ENCODE data around the gene LCORL. TPM values are rescaled to one million over a fixed set of nuclear protein-coding genes. Genes with fewer than 3 reads are reported as not detected.

Gene LCORL
- total and polyA plus RNA-seq, 2 of the 4 experiments (the other 2 are of a cell fraction), result 2.1 to 5.0 TPM

DNA sequence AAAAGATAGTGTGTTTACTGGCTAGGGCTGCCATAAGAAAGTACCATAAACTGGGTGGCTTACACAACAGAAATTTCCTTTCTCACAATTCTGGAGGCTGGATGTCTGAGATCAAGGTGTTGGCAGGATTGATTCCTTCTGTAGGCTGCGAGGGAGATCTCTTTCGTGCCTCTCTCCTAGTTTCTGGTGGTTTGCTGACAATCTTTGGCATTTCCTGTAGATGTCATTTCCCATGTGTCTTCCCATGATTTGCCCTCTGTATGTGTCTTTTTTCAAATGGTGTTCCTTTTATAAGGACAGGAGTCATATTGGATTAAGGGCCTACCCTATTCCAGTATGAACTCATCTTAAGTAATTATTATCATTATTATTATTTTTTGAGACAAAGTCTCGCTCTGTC is 27.9 kb upstream of the LCORL start:
- TF ChIP-seq NFE2L2 (IDR thresholded peaks at IDR 0.05; ENCODE audit: low read depth, low read length), result no peak
- no peak for TF ChIP-seq MXI1 (IDR thresholded peaks at IDR 0.05; ENCODE audit: borderline replicate concordance, low read depth, low read length)
- TF ChIP-seq RFX5 (IDR thresholded peaks at IDR 0.05; ENCODE audit: low read depth, low read length), result no peak
- no peak for TF ChIP-seq FOS (IDR thresholded peaks at IDR 0.05; ENCODE audit: low read depth, low read length)
- TF ChIP-seq, protein P1, sequence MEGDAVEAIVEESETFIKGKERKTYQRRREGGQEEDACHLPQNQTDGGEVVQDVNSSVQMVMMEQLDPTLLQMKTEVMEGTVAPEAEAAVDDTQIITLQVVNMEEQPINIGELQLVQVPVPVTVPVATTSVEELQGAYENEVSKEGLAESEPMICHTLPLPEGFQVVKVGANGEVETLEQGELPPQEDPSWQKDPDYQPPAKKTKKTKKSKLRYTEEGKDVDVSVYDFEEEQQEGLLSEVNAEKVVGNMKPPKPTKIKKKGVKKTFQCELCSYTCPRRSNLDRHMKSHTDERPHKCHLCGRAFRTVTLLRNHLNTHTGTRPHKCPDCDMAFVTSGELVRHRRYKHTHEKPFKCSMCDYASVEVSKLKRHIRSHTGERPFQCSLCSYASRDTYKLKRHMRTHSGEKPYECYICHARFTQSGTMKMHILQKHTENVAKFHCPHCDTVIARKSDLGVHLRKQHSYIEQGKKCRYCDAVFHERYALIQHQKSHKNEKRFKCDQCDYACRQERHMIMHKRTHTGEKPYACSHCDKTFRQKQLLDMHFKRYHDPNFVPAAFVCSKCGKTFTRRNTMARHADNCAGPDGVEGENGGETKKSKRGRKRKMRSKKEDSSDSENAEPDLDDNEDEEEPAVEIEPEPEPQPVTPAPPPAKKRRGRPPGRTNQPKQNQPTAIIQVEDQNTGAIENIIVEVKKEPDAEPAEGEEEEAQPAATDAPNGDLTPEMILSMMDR (conservative IDR thresholded peaks at IDR 0.05; ENCODE audit: low read depth, low read length), result no peak
- TF ChIP-seq BHLHE40 (IDR thresholded peaks at IDR 0.05; ENCODE audit: low read depth, low read length), result no peak
- TF ChIP-seq RCOR1 (IDR thresholded peaks at IDR 0.05; ENCODE audit: insufficient replicate concordance, low read length), result no peak
- no peak for TF ChIP-seq CEBPB (IDR thresholded peaks at IDR 0.05; ENCODE audit: low read depth, low read length)
- no peak for TF ChIP-seq CHD1 (IDR thresholded peaks at IDR 0.05; ENCODE audit: low read depth, low read length)
- CTCF ChIA-PET, result no interaction called here

More for the DNA sequence above, 27.9 kb upstream of the LCORL start:
- Histone ChIP-seq H4K8ac (ENCODE audit: low read depth in 2 of 2, low read length in 2 of 2) (no peak overlapping the region), H3K27me3 (ENCODE audit: control insufficient read depth, insufficient read depth, low read length) (no peaks in the 10 kb centered on the region), H3K56ac (ENCODE audit: extremely low read depth, insufficient read depth, low read length) (no peak overlapping the region), H4K91ac (ENCODE audit: insufficient read depth, low read depth, low read length) (no peak overlapping the region), H3K14ac (replicated peaks; ENCODE audit: low read depth, low read length) (no peak overlapping the region), H3K9me3 (ENCODE audit: control insufficient read depth, insufficient read depth, low read length) (no peaks in the 10 kb centered on the region), H2AFZ (replicated peaks; ENCODE audit: low read length, poor library complexity) (no peak overlapping the region), H3K27ac (ENCODE audit: insufficient read depth, low read length) (no peak overlapping the region), H3K18ac (ENCODE audit: low read depth, low read length) (no peak overlapping the region), H3K4me2 (ENCODE audit: low read depth, low read length) (no peak overlapping the region), H4K5ac (ENCODE audit: low read depth, low read length) (no peak overlapping the region), H3K36me3 (ENCODE audit: control insufficient read depth, insufficient read depth, low read length) (no peaks in the 10 kb centered on the region), H3K9ac (ENCODE audit: low read depth, low read length) (no peak overlapping the region), H3K9me1 (ENCODE audit: insufficient read depth, low read length) (no peaks in the 10 kb centered on the region; the same call in 1 of the 2 replicates), H2AK5ac (ENCODE audit: low read depth, low read length) (no peak overlapping the region), H2BK120ac (ENCODE audit: low read depth, low read length) (no peak overlapping the region), H4K20me1 (ENCODE audit: insufficient read depth, low read length) (no peaks in the 10 kb centered on the region), H3K4me3 (ENCODE audit: insufficient read depth, low read depth, low read length) (no peak overlapping the region), H3K4me1 (ENCODE audit: control insufficient read depth, insufficient read depth, low read length) (peaks cover 3% of the 10 kb centered on the region), H2BK20ac (ENCODE audit: low read depth, low read length) (no peak overlapping the region), H3K4ac (ENCODE audit: low read depth, low read length) (no peak overlapping the region), H2BK15ac (ENCODE audit: low read depth, low read length) (no peak overlapping the region), H2AK9ac (replicated peaks; ENCODE audit: low read depth, low read length, poor library complexity) (no peak overlapping the region), H3K23ac (ENCODE audit: low read depth, low read length) (no peak overlapping the region), H3K79me1 (ENCODE audit: low read depth in 1 of 2, low read length in 2 of 2) (no peaks in the 10 kb centered on the region), H2BK5ac (ENCODE audit: low read depth, low read length, poor library complexity, severe bottlenecking) (no peak overlapping the region)
- no CpG with 5 or more reads among the region's 3 CpGs for WGBS, 2 experiments (ENCODE audit: extremely low coverage in 2 of 2, insufficient read length in 1 of 2)
- dilution Hi-C loops (cut with HindIII; ENCODE audit: low sequenced_read_pairs, unreplicated experiment) (no loop called here), intact Hi-C loops (cut with micrococcal nuclease) (no loop called here), in situ Hi-C loops (cut with MboI; ENCODE audit: low sequenced_read_pairs) (no loop called here)
- no TSS peak for BruUV-seq (replicated peaks)
- no peak for ATAC-seq (ENCODE audit: low read depth)
- POLR2A ChIA-PET (ENCODE audit: unreplicated experiment), result no interaction called here
- DNase-seq, result peak; percentile 16
